Cortex of kidney (tissue), 1 donor: ENCODE data around the gene RHO.

Source experiments
- DNase-seq: peaks from one replicate; lab custom pipeline; 2025; lab: John Stamatoyannopoulos, UW

RHO gene

GRCh38 chr3:129577366-129577765 is 48.9 kb downstream of the RHO start:
- DNase-seq, result no peak

GRCh38 chr3:129577925-129578786 is 49.7 kb downstream of the RHO start:
- no peak for DNase-seq

GRCh38 chr3:129579991-129580390 is 51.6 kb downstream of the RHO start:
- DNase-seq, result no peak

- DNase-seq, result no peak
Observed at GRCh38 chr3:129581623-129582022, 53.2 kb downstream of the RHO start.

GRCh38 chr3:129582799-129583198 is 54.4 kb downstream of the RHO start:
- DNase-seq, result no peak

GRCh38 chr3:129583289-129583688 is 54.9 kb downstream of the RHO start:
- DNase-seq, result no peak

GRCh38 chr3:129584631-129585030 is 56.2 kb downstream of the RHO start:
- DNase-seq, result no peak
